HG03565 (cell line): Measurements from ENCODE around the gene CAMSAP2.
A peak's percentile ranks its signal among the peaks of the same experiment; 100 is the strongest.
"Not testable (repeated sequence)": the region's sequence is repeated elsewhere in the genome, so short reads cannot be mapped to it uniquely, and the experiment has no call there.

Experiments
- ATAC-seq: cut with Tn5 transposase; IDR thresholded peaks from one replicate; pipeline ENCODE4 v1.9.1; 2021; ENCODE audit warnings: mild to moderate bottlenecking, moderate library complexity; ENCODE audit not compliant: unreplicated experiment

CAMSAP2 gene

DNA sequence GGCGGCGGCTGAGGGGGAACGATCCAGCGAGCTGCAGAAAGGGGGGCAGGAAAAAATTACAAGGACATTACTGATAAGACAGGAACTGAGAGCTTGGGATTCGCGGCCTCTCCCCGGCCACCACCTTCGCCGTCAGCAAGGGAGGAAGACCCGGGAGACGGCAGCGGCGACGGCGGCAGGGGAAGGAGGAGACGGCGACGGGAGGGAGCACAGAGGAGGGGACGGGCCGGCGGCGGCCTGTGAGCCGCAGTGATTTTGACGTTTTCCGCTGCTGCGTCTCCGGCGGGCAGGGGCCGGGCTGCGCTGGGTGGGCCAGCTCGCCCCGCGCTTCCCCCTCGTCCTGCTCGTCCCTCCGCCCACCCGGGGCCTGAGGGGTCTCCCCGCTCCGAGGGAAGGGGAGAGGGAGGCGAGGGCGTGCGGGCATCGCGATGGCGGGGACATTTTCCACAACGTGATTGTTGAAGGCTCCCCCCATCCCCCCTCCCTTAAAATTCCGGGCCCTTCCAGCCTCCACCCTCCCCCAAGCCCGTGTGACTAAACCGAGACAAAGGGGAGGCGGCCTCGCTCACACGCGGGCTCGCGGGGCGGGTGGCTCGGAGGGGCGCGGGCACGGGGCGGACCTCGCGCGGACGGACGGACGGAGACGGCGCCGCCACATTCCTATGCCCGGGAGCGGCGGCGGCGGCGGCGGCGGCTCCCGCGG lies 407 bp downstream of the CAMSAP2 start:
- ATAC-seq = no peak

DNA sequence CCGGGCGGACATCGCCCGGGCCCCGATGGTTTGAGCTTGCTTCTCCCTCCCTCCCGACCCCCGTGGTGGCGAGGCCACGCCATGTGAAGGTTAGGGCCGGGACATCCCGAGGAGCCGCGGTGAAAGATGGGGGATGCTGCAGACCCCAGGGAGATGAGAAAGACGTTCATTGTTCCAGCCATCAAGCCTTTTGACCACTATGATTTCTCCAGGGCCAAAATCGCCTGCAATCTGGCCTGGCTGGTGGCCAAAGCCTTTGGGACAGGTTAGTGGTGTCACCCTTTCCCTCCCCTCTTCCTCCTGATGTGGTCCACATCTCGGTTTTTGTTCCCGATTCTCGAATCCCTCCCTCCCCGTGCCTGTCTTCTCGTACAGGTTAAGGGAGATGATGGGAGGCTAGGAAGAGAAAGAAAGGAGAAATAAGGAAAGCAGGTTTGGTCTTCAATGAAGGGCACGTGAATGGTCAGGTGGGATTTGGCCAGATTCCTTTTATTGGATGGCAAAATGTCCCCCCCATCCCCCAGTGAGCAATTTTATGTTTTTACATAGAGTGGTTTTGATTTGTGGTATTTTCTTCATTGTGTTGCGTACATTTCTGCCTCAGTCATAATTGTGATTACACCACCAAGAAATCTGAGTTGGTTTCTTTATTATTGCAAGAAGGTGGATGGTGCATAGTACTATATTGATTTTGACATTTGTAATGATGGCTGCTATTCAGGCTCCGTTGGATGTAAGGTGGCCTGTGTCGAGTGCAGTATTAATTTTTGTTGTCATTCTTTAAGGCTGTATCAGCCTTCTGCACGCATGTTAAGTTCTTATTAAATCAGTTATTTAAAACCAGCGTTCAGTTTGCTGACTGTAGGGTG lies 1.2 kb downstream of the CAMSAP2 start:
- ATAC-seq = no peak

DNA sequence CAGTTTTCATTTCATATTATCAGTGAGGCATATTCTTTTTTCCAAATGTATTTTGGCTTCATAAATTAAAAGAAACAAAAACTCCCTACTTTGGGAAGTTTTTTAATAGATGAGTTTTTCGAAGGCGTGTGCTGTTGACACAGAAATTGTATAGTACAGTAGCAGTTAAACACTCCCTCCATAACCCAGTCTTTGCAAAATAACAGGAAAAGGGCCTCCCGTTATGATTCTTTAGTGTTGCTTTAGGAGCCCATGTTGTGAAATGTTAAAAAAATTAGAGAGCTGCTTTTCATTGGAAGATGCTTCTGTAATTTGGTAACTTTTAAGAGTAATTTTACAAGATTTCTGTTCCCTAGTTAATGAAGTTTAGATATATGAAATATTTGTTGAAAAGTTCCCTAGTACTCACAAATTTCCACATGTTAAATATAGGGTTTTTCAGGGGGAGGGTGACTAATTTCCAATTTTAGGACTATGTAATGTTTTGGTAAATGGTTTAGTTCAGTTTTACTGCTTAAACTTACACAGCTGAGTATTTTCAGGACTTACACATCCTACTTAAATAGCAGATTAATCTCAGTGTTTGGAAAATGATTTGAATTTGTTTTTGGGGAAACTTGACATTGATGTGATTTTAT lies 2.0 kb downstream of the CAMSAP2 start:
- ATAC-seq = no peak

DNA sequence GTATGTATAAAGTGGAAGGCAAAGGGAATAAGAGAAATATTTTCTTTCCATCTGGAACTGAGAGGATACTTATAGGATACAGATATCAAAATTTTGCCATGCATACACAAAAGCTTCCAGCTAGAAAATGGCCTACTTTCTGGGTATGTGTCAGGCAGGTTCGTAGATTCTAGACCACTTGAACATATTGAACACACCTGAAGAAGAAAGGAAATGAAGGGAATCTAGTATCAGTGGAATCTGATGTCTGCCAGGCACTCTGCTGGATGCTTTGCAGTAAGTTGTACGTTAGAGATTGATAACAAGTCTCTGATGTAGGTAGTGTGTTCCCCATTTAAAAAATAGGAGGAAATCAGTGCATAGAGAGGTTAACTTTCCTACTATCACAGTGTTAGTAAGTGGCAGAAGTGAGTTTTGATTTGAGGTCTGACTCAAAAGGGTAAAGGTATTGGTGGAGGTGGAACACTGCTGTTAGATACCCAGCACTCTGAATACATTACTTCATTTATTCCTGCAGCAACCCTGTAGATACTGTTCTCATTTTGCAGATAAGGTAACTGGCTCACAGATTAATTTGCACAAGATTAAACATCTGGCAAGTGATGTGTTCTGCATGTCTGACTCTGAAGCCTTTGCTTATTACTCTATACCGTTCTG lies 3.0 kb downstream of the CAMSAP2 start:
- ATAC-seq = no peak

DNA sequence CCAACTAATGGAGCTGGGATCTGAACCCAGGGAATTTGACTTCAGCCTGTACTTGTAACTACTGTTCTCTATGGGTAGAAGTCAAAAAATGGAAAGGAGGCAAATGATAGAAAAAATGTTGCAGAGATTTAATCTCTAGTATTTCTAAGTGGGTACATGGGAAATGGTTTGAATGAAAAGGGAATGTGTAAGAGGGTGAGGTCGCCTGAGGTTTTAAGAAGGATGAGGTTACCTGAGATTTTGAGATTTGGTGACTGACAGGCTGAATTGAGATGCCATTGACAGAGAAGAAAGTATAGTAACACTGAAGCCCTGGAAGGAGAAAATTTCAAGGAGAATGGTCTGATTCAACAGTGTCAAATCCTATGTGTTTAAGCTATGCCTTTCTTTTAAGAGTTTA lies 5.5 kb downstream of the CAMSAP2 start:
- ATAC-seq = no peak

DNA sequence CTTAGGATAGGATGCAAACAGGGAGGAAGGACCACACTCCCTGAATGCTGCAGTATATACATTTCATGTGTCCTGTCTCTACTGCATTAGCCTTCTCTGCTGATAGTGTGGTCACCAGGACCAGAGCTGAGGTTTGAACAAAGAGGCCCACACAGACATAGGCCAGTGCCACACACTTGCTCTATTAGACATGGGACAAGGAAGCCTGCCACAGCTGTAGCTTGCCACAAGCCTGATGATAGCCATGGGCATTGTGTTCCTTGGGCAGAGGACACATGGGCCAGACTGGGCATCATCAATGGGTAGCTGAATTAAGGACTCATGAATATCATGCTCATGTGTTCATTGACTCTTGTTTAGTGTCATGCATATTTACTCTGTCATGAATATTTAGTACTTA lies 10.4 kb downstream of the CAMSAP2 start:
- ATAC-seq = no peak

DNA sequence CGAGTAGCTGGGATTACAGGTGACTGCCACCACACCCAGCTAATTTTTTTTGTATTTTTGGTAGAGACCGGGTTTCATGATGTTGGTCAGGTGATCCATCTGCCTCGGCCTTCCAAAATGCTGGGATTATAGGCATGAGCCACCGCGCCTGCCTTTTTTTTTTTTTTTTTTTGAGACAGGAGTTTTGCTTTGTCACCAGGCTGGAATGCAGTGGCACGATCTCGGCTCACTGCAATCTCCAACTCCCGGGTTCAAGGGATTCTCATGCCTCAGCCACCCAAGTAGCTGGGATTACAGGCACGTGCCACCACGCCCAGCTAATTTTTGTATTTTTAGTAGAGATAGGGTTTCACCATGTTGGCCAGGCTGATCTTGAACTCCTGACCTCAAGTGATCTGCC lies 12.1 kb downstream of the CAMSAP2 start:
- not testable (repeated sequence) for ATAC-seq

DNA sequence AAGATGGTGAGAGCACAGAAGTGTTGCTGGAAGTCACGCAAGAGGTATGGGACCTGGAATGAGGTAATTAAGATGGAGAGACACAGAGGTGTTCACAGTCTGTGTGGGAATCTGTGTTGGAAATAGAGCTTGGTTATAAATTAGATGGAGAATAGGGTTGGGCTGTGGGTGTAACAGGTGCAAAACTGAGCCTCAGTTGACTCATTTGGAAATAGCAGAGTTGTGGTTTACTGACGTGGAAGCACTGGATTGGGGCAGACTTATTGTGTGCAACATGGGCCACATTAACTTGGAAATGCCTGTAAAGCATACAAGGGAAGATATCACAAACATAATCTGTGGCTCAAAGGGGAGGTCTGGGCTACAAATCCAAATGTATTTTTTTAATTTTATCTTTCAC lies 13.0 kb downstream of the CAMSAP2 start:
- peak; percentile 74 for ATAC-seq

DNA sequence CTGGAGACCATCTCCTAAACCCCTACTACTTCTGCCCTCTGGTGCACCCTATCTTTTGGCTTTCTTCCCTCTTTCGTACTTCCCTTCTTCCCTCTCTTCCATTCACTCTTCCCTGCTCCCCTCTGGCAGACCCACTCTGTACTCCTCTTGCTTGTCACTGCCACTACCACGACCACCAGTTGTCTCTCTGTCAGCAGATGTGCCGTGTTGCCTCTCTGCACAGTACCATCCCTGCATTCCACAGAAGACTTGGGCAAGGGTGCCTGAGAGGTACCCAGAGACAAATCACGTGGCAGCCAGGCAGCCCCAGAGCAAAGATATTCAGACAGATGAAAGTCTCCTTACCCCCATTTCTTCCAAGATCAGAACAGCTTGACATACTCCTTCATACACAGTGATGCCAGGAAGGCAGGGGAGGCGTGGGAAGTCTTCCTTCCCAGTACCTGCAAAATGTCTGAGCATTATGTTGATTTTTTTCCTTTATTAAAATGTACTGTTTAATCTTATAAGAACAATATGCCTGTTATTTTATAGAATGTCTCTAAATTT lies 15.0 kb downstream of the CAMSAP2 start:
- no peak for ATAC-seq

DNA sequence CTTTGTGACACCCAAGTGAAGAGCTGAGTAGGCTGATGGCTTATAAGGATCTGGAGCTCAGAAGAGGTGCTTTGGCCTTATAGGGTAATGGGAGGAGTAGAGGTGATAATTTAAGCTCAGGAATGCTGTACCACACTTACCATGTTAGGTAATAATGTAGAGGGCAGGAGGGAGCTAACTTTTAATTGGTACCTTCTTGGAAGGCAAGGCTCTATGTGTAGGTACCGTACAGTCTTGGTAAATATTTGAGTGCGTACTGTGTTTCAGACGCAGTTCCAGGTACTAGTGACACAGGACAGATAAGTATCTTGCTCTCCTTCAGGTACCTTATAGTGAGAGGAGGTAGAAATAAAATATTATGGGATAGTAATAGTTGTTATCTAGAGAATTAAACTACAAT lies 16.8 kb downstream of the CAMSAP2 start:
- ATAC-seq = no peak

DNA sequence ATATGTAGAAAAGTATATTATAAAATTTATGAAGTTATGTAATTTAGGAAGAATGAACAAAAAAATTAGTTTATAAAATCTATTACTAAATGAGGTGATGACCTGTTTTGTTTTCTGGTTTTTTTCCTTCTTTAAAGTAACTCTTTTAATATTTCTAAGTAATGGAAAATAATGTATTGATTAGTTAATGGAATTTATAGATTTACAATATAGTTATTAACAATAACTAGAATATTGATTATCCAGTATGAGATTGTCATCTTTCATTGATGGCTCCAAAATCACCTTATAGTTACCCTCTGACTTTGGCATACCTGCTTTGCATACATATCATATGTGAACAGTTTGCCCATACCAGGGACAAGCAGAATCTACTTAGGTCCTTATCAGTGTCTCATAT lies 23.4 kb downstream of the CAMSAP2 start:
- ATAC-seq = no peak

DNA sequence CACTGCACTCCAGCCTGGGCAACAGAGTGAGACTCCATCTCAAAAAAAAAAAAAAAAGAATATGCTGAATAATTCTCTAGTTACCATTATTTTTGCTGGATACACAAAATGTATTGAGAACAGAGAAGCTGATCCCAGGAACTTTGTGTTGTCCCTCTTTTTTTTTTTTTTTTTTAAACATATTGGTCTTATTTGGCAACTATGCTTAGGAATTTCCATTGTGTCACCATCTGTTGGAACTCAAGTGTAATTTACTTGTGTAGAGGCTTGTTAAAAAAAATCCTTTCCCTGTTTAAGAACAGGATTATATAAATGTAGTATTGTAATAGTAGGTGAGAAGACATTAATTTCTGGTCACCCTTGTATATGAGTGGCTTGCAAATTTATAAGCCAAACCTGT lies 28.6 kb downstream of the CAMSAP2 start:
- no peak for ATAC-seq

DNA sequence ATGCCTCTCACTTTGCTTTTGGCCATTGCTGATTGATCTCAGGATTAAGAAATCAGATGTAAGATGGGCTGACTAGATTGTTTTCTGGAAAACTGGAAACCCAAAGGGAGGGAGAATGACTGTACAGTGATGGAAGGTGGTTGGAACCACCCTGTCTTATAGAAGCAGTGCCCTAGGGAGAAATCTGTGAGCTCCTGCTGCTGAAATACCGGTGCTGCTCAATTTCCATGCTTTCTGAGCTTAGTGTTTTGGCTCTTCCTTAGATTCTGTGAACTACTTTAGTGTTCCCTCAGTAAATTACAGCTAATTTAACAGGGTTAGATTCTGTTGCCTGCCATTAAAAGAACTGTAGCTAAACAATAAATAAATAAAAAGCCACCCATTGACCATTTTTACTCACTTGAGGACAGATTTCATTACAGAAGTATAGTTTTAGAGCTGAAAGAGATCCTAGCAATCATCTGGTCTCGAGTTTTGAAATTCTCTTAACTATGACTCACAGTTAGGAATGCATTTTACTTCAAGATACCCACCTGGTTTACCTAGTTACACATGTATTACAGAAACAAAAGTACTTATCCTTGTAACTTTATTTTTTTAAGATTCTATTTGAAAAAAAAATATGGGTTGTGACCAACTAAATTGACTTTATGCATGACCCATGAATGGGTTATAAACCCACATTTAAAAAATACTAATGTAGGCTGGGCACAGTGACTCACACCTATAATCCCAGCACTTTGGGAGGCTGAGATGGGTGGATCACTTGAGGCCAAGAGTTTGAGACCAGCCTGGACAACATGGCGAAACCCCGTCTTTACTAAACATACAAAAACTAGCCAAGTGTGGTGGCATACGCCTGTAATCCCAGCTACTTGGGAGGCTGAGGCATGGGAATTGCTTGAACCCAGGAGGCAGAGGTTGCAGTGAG lies 33.2 kb downstream of the CAMSAP2 start:
- no peak for ATAC-seq

DNA sequence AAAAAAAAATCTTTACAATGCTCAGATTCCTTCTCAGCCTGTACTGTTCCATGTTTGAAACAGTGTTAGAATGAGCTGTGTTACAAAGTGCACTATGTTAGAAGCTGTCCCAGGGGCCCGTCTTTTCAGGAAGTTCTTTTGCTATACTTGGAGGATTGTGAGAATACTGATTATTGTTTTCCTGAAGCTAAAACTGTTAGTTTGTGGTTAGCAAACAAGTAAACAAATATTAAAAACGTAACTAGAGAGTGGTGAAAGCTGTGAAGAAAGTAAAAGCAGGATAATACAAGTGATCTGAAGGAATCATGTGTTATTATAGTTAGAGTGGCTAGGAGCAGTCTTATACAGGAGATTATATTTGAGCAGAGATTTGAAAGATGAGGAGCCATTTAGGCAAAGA lies 35.6 kb downstream of the CAMSAP2 start:
- ATAC-seq = no peak

DNA sequence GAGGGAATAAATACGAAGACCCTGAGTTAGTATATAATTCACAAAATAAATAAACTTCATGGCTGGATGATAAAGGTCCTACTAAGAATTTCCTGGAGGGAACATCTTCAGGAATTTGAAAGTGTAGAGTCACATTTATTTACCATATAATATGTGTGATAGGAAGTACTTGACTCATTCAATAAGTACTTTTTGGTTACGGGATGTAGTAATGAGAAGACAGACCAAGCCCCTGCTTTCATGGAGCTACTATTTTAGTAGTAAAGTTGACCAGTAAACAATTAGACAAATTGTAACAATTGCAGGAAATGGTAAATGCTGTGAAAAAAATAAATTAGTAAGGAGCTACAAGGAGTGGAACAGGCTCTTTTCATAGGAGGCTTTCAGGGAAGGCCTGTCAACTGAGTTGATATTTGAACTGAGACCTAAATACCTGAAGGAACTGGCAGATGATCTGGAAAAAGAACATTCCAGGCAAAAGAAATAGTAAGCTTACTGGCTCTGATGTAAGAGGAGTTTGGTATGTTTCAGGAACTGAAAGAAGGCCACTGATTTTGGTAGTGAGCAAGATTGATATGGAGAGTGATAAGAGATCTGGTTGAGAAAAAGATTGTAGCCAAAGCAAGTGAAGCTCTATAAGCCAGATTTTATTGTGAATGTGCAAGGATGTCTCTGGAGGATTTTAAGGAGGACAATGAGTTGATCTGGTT lies 36.2 kb downstream of the CAMSAP2 start:
- ATAC-seq = no peak

DNA sequence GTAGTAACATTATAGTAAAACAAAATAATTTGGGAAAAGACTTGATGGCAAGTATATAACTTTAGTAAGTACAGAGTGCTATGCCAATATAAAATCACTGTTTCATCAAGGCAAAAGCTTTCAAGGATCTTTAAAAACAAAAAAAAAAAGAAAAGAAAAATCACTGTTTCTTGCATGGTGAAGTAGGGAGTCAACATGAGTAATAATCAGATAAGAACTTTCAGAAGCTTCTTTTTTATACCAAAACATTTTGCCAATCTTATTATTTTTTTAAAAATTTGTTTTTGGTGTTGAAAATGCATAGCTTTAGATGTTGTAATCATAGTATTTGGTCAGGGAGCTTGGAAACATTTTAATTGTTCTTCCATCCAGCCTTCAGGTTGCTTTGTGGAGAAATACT lies 37.2 kb downstream of the CAMSAP2 start:
- ATAC-seq = no peak

DNA sequence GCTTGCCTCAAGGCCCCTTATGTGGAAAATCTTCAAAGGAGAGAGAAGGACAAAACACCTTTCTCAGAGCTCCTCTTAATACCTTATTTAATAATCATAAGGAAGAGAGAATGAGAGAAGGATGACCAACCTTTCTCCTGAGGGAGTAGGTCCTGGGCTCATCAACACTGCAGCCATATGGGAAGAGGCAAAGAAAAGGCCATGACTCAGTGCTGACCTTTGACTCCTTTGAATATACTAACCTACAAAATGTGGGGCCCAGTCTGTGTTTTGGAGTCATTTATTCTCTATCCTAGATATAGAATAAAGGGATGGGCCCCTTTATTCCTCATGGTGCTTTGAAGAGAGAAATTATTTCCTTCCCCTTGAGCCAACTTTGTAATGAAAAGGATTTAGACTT lies 38.3 kb downstream of the CAMSAP2 start:
- no peak for ATAC-seq

DNA sequence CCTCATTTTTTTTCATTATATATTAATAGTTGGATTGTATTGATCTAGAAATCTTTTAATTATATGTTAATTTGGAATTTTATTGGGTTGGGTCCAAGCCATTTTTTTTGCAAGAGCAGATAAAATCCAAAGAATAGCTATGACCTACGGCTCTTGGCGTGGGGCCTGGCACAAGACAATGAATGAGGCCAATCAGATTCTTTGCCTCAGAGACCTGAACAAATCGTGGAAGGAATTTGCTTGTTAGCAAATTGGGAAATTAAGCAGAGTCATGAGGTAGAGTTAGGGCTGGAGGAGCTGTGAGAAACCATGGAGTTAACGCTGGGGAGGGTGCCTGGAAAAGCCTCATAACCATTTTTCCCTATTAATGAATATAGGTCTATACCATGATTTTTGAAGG lies 40.1 kb downstream of the CAMSAP2 start:
- no peak for ATAC-seq

DNA sequence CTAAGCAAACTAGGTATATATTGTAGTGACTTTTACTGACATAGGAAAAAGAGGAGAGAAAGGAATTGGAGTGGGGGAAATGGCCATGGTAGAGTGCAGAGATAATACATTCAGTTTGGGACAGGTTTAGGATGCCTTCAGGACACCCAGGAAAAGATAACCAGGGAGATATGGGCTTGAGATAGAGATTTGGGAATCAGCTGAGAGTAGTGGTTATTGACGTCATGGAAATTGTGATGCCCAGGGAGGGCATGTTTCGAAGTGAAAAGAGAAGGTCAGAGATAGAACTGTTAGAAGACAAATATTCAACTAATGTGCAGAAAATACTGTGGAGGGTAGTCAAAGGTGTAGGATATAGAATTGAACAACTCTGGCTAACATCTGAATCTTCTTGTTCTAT lies 40.6 kb downstream of the CAMSAP2 start:
- no peak for ATAC-seq
